ENCODE data around the gene TMED10.

DNA sequence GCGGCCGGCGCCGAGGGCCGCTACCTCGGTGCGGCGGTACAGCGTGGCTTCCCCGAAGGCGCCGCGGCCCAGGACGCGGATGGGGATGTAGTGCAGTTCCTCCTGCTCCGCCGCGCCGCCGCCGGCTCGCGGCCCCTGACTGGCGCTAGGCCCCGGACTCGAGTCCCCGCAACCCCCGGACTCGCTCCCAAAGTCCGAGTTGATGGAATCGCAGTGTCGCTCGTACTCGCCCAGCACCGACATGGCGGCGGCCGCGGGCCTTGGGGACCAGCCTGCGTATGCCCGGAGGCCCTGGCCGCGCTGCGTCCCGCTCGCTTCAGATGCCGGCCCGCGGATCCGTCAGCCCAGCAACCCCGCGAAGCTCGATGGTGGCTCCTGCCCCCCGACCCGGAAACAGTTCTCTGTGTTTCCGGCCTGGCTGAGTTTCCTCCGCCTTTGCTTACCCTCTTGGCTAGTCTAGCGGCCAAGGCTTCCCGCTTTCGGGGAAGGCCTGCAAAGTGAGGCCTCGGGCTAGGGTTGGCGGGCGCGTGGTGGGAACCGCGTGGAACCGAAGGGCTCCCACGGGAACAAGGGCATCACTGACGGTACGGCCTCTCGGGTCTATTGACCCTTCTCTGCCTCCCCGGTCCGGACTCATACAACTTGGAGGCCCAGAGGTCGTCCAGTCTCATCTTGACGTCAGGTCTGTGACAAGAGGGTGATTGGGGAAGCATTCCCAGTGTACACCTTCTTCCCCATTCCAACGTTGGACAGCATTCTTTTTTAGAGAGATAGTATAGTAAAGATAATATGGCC is 49.5 kb downstream of the TMED10 start, which contains the start of gene NEK9:
- TF ChIP-seq, protein P1, sequence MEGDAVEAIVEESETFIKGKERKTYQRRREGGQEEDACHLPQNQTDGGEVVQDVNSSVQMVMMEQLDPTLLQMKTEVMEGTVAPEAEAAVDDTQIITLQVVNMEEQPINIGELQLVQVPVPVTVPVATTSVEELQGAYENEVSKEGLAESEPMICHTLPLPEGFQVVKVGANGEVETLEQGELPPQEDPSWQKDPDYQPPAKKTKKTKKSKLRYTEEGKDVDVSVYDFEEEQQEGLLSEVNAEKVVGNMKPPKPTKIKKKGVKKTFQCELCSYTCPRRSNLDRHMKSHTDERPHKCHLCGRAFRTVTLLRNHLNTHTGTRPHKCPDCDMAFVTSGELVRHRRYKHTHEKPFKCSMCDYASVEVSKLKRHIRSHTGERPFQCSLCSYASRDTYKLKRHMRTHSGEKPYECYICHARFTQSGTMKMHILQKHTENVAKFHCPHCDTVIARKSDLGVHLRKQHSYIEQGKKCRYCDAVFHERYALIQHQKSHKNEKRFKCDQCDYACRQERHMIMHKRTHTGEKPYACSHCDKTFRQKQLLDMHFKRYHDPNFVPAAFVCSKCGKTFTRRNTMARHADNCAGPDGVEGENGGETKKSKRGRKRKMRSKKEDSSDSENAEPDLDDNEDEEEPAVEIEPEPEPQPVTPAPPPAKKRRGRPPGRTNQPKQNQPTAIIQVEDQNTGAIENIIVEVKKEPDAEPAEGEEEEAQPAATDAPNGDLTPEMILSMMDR (IDR thresholded peaks at IDR 0.05 in 8 of 11, conservative IDR thresholded peaks at IDR 0.05 in 3 of 11) = peak in 6 of 11 experiments; percentile 5 to 28 (median 14)
- TF ChIP-seq POLR2AphosphoS5 (IDR thresholded peaks at IDR 0.05) = peak; percentile 96 to 97 (median 97)

All from spleen (tissue), 7 donors.